GM18868 (cell line): ENCODE measurements around the gene ALOX5AP.

Source experiments
- ATAC-seq: cut with Tn5 transposase; IDR thresholded peaks from one replicate; pipeline ENCODE4 v1.9.1; 2021; ENCODE audit warnings: mild to moderate bottlenecking, moderate library complexity; ENCODE audit not compliant: unreplicated experiment

The ALOX5AP gene

GRCh38 chr13:30735025-30735871, at the start of gene ALOX5AP:
Gene ALOX5AP (plus strand): TSS chr13:30735543. CDS start chr13:30735606, 63 bp downstream.
- ATAC-seq: peak; percentile 74

DNA sequence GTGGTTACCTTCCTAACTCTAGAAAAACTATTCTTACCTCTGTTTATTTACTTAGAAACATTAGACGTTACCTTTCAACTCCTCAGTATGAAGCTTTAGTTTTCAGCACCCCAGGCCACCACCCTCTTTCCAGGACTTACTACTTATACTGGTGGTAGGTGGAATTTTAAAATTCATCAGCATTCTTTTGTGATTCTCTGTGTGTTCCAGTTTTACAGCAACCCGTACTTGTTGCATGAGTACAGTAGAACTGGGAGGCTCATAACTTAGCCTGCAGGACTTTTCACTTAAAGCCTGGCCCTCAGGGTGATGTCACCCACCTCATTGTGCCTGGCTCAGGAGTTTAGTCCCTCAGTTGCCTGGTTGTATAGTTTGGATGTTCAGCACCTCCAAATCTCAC, 49.4 kb upstream of the ALOX5AP start:
- ATAC-seq: no peak

DNA sequence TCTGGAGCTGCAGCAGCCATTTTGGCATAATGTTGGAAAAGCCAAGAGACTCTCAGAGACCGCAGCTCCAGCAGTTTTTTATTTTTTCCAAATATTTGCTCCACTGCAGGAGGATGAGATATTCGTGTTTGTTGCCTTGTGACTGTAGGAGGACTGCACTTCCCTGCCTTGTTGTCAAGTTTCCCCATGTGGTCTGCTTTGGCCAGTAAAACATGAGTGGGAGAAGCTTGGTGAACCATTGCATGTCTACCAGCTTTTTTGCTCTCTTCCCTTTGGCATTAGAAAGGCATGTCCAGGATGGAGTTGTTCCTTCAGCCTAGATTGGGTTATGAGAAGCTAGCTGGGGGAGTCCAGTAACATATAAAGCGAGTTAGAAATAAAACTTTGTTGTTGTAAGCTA, 47.7 kb upstream of the ALOX5AP start:
- ATAC-seq: no peak

- ATAC-seq: no peak
Measured at GRCh38 chr13:30689752-30690151, 45.6 kb upstream of the ALOX5AP start.

GRCh38 chr13:30690282-30691188, 44.8 kb upstream of the ALOX5AP start:
- peak; percentile 67 for ATAC-seq

DNA sequence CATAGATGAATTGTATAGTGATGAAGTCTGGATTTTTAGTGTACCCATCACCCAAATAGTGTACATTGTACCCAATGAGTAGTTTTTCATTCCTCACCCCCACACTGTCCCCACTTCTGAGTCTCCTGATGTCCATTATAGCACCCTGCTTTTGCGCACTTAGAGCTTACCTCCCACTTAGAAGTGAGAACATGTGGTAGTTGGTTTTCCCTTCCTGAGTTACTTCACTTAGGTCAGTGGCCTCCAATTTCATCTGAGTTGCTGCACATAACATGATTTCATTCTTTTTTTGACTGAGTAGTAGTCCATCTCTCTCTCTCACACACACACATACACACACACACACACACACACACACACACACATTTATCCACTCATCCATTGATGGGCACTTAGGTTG, 43.2 kb upstream of the ALOX5AP start:
- ATAC-seq: no peak

DNA sequence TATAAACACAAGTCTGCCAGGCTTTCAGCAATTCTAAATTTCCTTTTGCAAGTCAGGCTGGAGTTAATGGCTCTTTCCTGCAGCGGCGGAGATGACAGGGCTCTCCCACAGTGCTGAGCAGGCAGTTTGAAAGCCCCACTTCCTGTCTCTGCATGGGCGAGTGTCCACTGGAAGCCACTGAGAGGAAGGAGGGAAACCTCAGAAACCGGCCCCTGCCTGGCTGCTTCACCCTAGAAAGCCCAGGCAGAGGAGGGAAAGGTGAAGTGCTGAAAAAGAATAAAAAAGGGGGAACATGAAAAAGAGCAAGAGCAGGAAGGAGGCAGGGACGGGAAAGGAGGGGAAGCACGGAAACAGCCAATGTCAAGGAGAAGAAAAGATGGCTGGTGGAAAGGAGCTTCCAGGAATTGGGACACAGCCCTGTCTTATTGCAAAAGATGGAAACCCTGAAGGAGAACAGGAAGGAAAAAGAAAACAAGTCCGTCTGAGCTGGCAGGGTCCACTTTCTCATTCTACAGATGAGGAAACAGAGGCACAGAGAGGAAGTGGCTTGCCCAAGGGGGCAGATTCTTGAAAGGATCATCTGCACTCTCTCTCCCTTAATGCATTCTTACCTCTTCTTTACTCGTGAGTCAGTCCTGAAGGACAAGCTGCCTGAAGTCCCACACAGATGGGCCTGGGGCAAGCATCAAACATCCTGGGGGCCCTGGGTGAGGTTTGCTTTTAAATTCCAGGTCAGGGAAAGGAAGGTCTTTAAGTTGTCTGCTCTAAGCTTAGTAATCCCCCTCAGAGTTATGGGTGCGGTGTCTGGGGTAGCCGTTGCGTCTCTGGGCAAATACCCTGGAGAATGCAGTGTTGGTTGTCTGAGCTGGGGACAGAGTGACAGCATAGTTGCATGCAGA, 38.8 kb upstream of the ALOX5AP start:
- ATAC-seq: peak; percentile 77

DNA sequence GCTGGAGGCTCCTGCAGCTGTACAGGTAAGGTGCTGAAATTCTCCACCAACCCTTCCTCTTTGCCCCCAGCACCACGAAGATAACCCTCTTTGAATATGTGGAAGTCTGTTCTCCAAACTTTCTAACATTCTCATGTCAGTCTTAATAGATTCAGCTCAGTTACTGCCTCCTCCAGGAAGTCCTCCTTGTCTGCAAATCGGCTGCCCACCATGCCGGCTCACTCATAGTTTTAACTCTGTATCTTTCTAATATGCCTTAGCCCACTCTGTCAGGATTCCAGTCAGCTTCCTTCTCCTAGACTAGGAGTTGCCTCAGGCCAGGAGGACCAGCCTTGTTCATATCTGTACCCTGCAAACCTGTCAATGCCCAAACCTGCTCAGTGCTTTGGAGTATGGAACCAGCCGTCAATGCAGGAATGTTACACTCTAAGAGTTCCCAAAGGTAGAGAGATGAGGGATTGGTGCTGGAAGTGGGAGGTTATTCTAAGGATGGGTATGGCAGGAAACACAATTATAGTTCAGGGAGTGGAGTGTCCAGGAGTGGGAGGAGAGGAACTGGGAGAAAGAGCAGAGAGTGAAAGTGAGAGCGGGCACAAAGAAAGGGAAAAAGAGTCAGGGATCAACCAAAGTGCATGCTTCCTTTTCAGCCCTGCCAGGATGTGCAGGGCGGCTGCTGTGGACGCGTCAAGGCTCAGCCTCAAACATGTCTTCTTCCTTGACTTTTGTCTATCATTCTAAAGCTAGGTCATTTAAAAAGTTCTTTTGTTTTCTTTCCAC, 38.0 kb upstream of the ALOX5AP start:
- ATAC-seq: no peak

DNA sequence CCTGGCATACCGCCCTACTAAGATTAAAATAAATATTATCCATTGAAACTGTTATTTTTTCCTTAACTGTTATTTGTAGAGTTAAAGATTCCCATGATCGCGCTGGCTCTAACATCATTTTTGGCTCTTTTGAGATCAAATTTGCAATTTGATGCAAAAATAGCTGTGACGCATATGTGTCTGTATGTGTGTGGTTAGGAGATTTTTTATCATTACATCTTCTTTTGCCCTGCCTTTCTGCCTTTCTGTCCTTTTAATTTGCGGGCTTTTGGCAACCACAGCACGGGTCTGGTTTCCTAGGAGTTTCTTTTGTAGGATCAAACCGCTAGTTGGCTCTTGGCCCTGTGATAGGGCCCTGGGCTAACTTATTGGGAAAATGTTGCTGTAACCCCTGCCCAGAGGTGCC, 37.3 kb upstream of the ALOX5AP start:
- ATAC-seq: no peak

GRCh38 chr13:30698488-30699005, 36.8 kb upstream of the ALOX5AP start:
- no peak for ATAC-seq

- ATAC-seq: no peak
Measured at GRCh38 chr13:30700364-30700763, 35.0 kb upstream of the ALOX5AP start.

GRCh38 chr13:30702006-30702405, 33.3 kb upstream of the ALOX5AP start:
- no peak for ATAC-seq

DNA sequence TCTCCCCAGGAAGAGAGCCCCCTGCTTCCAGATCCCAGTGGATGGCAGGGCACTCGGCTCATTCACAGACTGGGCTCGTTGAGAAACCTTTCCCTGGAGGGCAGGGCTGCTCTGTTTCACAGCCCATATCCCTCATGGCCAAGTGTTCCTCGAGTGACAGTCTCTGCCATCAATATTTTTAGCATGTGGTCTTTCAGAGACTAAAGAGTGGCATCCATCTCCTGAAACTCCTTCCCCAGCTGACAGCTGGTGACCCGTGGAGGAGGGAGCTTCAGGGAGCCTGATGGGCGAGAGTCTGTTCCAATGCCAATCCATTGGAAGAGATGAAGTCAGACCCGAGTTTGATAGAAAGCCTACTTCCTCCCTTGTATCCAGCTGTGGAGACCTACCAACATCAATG, 30.7 kb upstream of the ALOX5AP start:
- no peak for ATAC-seq

DNA sequence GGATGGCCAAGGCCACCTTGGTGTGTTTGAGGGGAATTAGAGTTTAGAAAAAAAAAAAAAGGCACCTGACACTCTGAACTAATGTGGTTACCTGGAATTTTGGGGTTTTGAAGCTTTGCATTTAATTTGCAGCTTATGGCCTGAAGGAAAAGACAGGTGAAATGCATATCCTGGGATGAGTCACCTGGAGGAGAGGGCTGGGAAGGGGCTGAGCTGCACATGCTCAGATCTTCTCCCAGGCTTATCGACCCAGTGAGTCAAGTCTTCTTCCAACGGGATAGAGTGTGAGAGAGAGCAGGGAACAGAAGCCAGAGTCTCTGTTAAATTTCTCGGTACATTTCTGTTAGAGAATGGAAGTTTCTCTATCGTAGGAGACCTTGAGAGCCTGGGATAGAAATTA, 29.7 kb upstream of the ALOX5AP start:
- no peak for ATAC-seq

DNA sequence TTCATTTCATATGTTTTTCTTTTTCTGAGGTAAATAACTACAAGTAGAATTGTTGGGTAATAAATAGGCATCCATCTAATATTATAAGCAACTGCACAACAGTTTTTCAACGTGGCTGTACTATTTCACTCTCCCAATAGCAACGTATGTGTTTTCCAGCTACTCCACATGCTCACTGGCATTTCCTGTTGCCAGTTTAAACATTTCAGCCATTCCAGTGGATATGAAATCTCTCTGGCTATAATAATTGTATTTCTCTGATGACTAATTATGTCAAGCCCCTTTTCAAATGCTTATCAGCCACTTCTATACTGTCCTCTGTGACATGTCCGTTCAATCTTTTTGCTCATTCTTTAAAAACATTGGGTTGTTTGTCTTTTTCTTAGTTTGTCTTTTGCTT, 26.8 kb upstream of the ALOX5AP start:
- no peak for ATAC-seq

- ATAC-seq: no peak
Measured at GRCh38 chr13:30710442-30710841, 24.9 kb upstream of the ALOX5AP start.

DNA sequence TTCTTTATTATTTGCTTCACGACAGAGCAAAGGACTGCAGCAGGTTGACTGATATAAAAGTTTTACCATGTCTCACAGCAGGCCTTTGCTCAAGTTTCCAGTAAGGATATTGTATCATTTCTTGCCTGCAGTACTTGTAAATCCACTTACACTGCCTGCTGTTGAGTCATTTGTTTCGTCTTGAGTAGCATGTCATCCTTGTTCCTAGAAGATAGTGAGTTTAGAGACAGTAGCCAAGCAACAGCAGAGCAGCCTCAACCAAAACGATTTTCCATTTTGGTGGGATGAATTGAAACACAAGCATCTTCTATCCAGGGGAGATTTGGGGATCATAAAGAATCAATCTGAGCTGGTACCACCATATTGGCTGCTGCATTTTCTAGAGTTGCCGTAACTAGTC, 24.0 kb upstream of the ALOX5AP start:
- ATAC-seq: no peak

- no peak for ATAC-seq
Measured at GRCh38 chr13:30711837-30712236, 23.5 kb upstream of the ALOX5AP start.

GRCh38 chr13:30712536-30713532, 22.5 kb upstream of the ALOX5AP start:
- no peak for ATAC-seq
